Fibroblast of mammary gland (primary cell): ENCODE measurements around the gene SYNE1.

Experiments
- DNase-seq: peaks from one replicate; pipeline ENCODE4 v3.0.0-alpha.2; 2010; ENCODE audit warnings: low read depth
- H3K4me3 ChIP-seq: 2 replicates; pipeline ENCODE4 v1.5.1; 2011; ENCODE audit warnings: low read depth, mild to moderate bottlenecking, low read length, moderate library complexity; ENCODE audit not compliant: control insufficient read depth
- CTCF ChIP-seq: conservative IDR thresholded peaks from 2 replicates; pipeline ENCODE4 v1.5.1; 2011; ENCODE audit warnings: low read depth, low read length, inconsistent platforms; ENCODE audit not compliant: control insufficient read depth, insufficient read depth

Gene SYNE1

GRCh38 chr6:152309648-152310047 is 327.5 kb downstream of the SYNE1 start:
- DNase-seq = no peak
- no peak overlapping the region for H3K4me3 ChIP-seq

GRCh38 chr6:152309006-152309405 is 328.2 kb downstream of the SYNE1 start:
- TF ChIP-seq CTCF = no peak
- H3K4me3 ChIP-seq = no peak overlapping the region
- no peak for DNase-seq

More at GRCh38 chr6:152309648-152310047, 327.5 kb downstream of the SYNE1 start:
- no peak for TF ChIP-seq CTCF

GRCh38 chr6:152308306-152308705 is 328.9 kb downstream of the SYNE1 start:
- no peak overlapping the region for H3K4me3 ChIP-seq
- TF ChIP-seq CTCF = no peak
- DNase-seq = no peak

DNA sequence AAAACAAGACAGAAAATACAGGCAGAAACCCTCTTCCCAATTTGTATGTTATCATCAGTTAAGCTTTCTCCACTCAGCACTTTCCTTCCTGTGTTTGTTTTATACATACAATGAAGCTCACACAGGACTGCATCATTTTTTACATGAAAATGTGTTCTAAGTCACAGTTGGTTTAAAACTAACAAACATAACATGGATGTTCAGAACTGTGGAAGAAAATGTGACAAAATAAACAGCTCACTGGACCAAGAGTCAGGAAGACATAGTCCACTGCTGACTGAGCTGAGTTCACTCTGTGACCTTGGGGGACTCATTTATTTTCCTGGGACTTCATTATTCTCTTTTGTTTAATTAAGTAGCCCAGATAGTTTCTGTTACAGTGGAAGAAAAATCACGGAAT is 331.5 kb downstream of the SYNE1 start:
- H3K4me3 ChIP-seq = no peak overlapping the region
- DNase-seq = no peak
- TF ChIP-seq CTCF = no peak

DNA sequence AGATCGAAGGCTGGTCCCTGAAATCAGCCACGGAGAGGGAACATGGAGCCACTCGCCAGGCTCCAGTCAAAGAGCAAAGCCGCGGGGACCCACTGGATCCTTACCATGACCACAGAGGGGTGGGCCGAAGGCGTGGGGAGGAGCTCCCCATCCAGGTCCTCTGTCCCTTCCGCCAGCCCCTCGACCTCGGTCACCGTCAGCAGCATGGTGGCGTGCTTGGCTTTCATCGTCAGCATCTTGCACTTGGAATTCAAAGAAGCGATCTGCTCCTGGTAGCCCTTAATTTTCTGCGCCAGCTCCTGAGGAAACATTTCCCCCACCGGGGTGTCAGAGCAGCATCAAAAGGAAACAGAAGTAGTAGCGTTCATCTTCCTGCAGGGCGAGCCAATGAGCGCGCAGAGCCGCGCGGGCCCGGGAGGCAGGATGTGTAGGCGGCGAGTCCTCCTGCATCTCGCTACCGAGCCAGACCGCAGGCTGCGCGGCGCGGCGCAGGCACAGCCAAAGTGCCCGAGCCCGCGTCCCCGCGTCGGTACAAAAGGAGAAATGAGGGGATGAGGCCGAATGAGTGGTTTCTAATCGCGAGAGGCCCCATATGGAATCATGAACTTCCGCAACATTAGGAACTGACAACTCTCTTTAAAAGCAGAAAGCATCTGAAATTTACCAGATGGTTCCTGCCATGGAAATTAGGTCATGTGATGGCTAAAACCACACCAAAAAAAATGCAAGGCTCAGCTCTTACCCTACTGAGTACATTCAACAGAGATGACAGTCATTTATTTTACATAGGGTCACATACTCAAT is 335.2 kb downstream of the SYNE1 start:
- DNase-seq = peak; percentile 86
- H3K4me3 ChIP-seq = peak overlapping the region; percentile 84
- peak; percentile 43 for TF ChIP-seq CTCF

DNA sequence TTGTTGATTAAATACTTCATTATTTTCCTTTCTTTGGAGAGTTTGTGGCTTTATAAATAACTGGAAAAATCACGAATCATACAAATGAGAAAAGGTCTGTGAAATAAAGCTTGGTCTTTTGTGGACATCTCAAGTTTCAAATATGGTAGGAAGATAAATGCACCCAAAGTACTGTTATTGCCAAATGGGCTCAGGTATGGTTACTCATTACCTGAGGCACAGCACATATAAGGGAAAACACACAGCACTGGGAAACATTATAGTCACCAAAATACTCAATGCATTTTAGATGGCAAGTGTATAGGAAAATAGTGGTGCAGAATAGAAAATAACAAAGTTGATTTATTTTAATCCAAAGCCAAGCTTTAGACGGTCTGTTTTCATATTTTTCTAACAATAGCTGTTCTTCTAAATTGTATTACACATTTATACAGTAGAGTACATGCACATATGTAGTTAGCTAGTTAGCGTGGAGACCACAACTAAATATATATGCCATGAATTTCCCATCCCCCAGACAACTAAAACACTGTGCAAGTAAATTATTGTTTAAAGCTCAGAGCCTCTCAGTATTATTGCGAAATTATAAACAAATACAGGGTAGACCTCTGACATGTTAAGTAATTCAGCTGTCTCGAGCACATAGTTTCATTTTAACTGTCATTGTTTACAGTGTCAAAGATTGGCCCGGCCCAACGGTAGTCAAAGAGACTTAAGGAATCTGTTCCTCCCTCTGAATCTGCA is 336.0 kb downstream of the SYNE1 start:
- no peak for TF ChIP-seq CTCF
- peak overlapping the region; percentile 84 for H3K4me3 ChIP-seq
- DNase-seq = peak; percentile 54
